B cell (primary cell): ENCODE results near the gene SLC2A6. TPM values are rescaled to one million over a fixed set of nuclear protein-coding genes. Genes with fewer than 3 reads are reported as not detected.

Experiments
- ATAC-seq: fragments of 200-7000 bp; cut with Tn5 transposase; one replicate; pipeline ENCODE4 v1.10.0; 2021; ENCODE audit warnings: low read depth, mild to moderate bottlenecking, moderate number of reproducible peaks, moderate library complexity
- CTCF ChIA-PET: fragments of 350-600 bp; sonication (Branson Sonifier 250); formaldehyde crosslinking; loops from one replicate; lab custom pipeline; 2021; ENCODE audit warnings: antibody characterized with exemption, inconsistent platforms; lab: Charles Lee
- POLR2A ChIA-PET: fragments of 350-600 bp; sonication (Branson Sonifier 250); formaldehyde crosslinking; loops from one replicate; lab custom pipeline; 2021; ENCODE audit warnings: antibody characterized with exemption; lab: Charles Lee
- DNase-seq: peaks from one replicate; pipeline ENCODE4 v3.0.0; 2013
- H2AFZ ChIP-seq: 2 replicates; pipeline ENCODE4 v1.6.1; 2012; ENCODE audit warnings: mild to moderate bottlenecking, low read depth, low read length; ENCODE audit not compliant: insufficient read depth, poor library complexity, severe bottlenecking
- H3K27ac ChIP-seq, 2 donors: 1 replicate in 1 of 2; 2 replicates in 1 of 2; pipeline ENCODE4 v1.5.1; 2012 to 2013; ENCODE audit warnings: low read length in 2 of 2, mild to moderate bottlenecking in 2 of 2, moderate library complexity in 1 of 2
- H3K27me3 ChIP-seq, 4 experiments: fragments of 200-600 bp in 1 of 4; sonication (generic) in 1 of 4; replicated peaks in 1 of 4; 1 replicate in 2 of 4; 2 replicates in 2 of 4; pipeline versions ENCODE4 v1.6.1 to v1.7.0; 2013 to 2016; ENCODE audit warnings: low read length in 3 of 4, mild to moderate bottlenecking in 2 of 4, mixed read lengths in 1 of 4, moderate library complexity in 1 of 4; ENCODE audit not compliant: insufficient read depth in 4 of 4, control insufficient read depth in 3 of 4; ENCODE audit errors: control extremely low read depth in 1 of 4
- H3K36me3 ChIP-seq, 2 experiments: replicated peaks in 1 of 2; 1 replicate in 1 of 2; 2 replicates in 1 of 2; pipeline versions ENCODE4 v1.6.1 to v1.7.1; 2013; ENCODE audit warnings: low read length in 1 of 2; ENCODE audit not compliant: insufficient read depth in 2 of 2, control insufficient read depth in 1 of 2; ENCODE audit errors: control extremely low read depth in 1 of 2, extremely low read depth in 1 of 2
- H3K4me1 ChIP-seq, 2 donors: fragments of 200-600 bp in 1 of 2; sonication (generic) in 1 of 2; 1 replicate in 1 of 2; 2 replicates in 1 of 2; pipeline versions ENCODE4 v1.5.1 to v1.6.1; 2013 to 2017; ENCODE audit warnings: low read length in 2 of 2; ENCODE audit not compliant: control insufficient read depth in 2 of 2, insufficient read depth in 2 of 2
- H3K4me2 ChIP-seq: replicated peaks from 2 replicates; pipeline ENCODE3; 2012; ENCODE audit warnings: mild to moderate bottlenecking, low read depth, low read length; ENCODE audit not compliant: poor library complexity, severe bottlenecking
- H3K4me3 ChIP-seq, 5 experiments: fragments of 200-600 bp in 1 of 5; sonication (generic) in 1 of 5; 1 replicate in 3 of 5; 2 replicates in 2 of 5; pipeline versions ENCODE4 v1.5.1 to v1.7.0; 2011 to 2016; ENCODE audit warnings: low read length in 4 of 5, mild to moderate bottlenecking in 4 of 5, low read depth in 2 of 5, control low read depth in 1 of 5, moderate library complexity in 1 of 5; ENCODE audit not compliant: insufficient read depth in 1 of 5; ENCODE audit errors: control extremely low read depth in 1 of 5, extremely low read depth in 1 of 5
- H3K79me2 ChIP-seq: fragments of 200-600 bp; sonication (generic); one replicate; pipeline ENCODE4 v1.6.0; 2016; ENCODE audit warnings: low read length; ENCODE audit not compliant: control insufficient read depth, insufficient read depth
- H3K9ac ChIP-seq: fragments of 200-600 bp; sonication (generic); 2 replicates; pipeline ENCODE4 v1.6.1; 2017; ENCODE audit warnings: mild to moderate bottlenecking, low read length, moderate library complexity
- H3K9me3 ChIP-seq, 3 donors: one replicate each; pipeline versions ENCODE4 v1.6.1 to v1.7.1; 2013; ENCODE audit warnings: low read length in 2 of 3; ENCODE audit not compliant: control insufficient read depth in 2 of 3, insufficient read depth in 1 of 3; ENCODE audit errors: control extremely low read depth in 1 of 3
- H4K20me1 ChIP-seq: 2 replicates; pipeline ENCODE4 v1.6.0; 2012; ENCODE audit warnings: mild to moderate bottlenecking, low read length; ENCODE audit not compliant: insufficient read depth, control insufficient read depth, poor library complexity, severe bottlenecking
- H3K27ac Mint-ChIP-seq: one replicate; pipeline ENCODE4 v1.8.0; 2021; ENCODE audit warnings: mixed read lengths
- H3K27me3 Mint-ChIP-seq: one replicate; pipeline ENCODE4 v1.8.0; 2021; ENCODE audit warnings: mixed read lengths
- H3K4me1 Mint-ChIP-seq: one replicate; pipeline ENCODE4 v1.8.0; 2021; ENCODE audit warnings: mixed read lengths
- H3K4me3 Mint-ChIP-seq: one replicate; pipeline ENCODE4 v1.8.0; 2021; ENCODE audit warnings: mixed read lengths
- H3K9me3 Mint-ChIP-seq: one replicate; pipeline ENCODE4 v1.8.0; 2022; ENCODE audit warnings: mixed read lengths; ENCODE audit not compliant: insufficient read depth
- CTCF ChIP-seq: fragments of 200-600 bp; IDR thresholded peaks from one replicate; pipeline ENCODE4 v1.8.0; 2022; ENCODE audit warnings: antibody characterized with exemption, mild to moderate bottlenecking
- EZH2 ChIP-seq: IDR thresholded peaks from 2 replicates; pipeline ENCODE4 v1.6.1; 2012; ENCODE audit warnings: borderline replicate concordance, low read depth, mild to moderate bottlenecking, moderate library complexity, low read length; ENCODE audit not compliant: insufficient read depth, poor library complexity, severe bottlenecking
- WGBS: methylation state at CpG from one replicate; pipeline ENCODE4 v1.1.5; 2013; ENCODE audit warnings: missing lambda C conversion rate; ENCODE audit not compliant: insufficient coverage; 5-methylcytosine and 5-hydroxymethylcytosine counted together
- intact Hi-C: fragments of 100-400 bp; cut with micrococcal nuclease; formaldehyde crosslinking; loops from one replicate; pipeline ENCODE4 v1.10.0; 2022
- polyA plus RNA-seq: library from polyadenylated mRNA; depleted of rRNA; stranded (reverse); fragments of >200 nt; gene quantifications from 2 replicates; pipeline ENCODE4 v1.2.3, GENCODE V29; 2012
- total RNA-seq, 2 donors: library from RNA; stranded (reverse); fragments of 120-200 nt in 1 of 2; gene quantifications; 1 replicate in 1 of 2; 2 replicates in 1 of 2; pipeline versions ENCODE4 v1.2.3 to v1.2.4, GENCODE V29; 2013 to 2022

Gene SLC2A6
- total and polyA plus RNA-seq, 2 donors (not counting 1 experiment from before 2014, with no cell fraction given) = 51.8 to 108 TPM

GRCh38 chr9:133496861-133497842 is 18.3 kb upstream of the SLC2A6 start:
- peak overlapping the region; percentile 41 for H3K27ac Mint-ChIP-seq
- ATAC-seq (no peak), DNase-seq (no peak)
- no peak for TF ChIP-seq EZH2
- no peak for TF ChIP-seq CTCF
- no peaks in the 10 kb centered on the region for H3K4me1 Mint-ChIP-seq
- H3K27ac ChIP-seq = no peak overlapping the region
- no peaks in the 10 kb centered on the region for H3K79me2 ChIP-seq
- H3K36me3 ChIP-seq = no peaks in the 10 kb centered on the region
- CTCF ChIA-PET = interaction anchor here (0.5 kb wide), 1 partner anchor 720 kb away, joined by 3 read pairs; no protein-coding TSS in a partner anchor
- POLR2A ChIA-PET = no interaction called here
- no peaks in the 10 kb centered on the region for H3K4me1 ChIP-seq
- no peak overlapping the region for H3K4me2 ChIP-seq
- H3K4me3 ChIP-seq = no peak overlapping the region
- H2AFZ ChIP-seq = no peak overlapping the region
- H4K20me1 ChIP-seq = no peaks in the 10 kb centered on the region
- H3K27me3 ChIP-seq = peaks cover 0 to 12% (median 0%) of the 10 kb centered on the region in 4 experiments
- H3K9ac ChIP-seq = no peak overlapping the region
- H3K9me3 ChIP-seq = peaks cover 5 to 11% (median 10%) of the 10 kb centered on the region in 3 donors
- H3K27me3 Mint-ChIP-seq = peaks cover 20% of the 10 kb centered on the region
- intact Hi-C loops = no loop called here
- peaks cover 7% of the 10 kb centered on the region for H3K9me3 Mint-ChIP-seq
- WGBS = 91% methylated on average over 33 of the region's 35 CpGs
- no peak overlapping the region for H3K4me3 Mint-ChIP-seq
